HepG2 (cell line): ENCODE results near the gene GTF2H4. TPM values are rescaled to one million over a fixed set of nuclear protein-coding genes. Genes with fewer than 3 reads are reported as not detected.

Source experiments
- GTF3A ChIP-seq: sonication (generic); formaldehyde crosslinking; conservative IDR thresholded peaks from 2 replicates; pipeline ENCODE4 v1.4.0; 2020; ENCODE audit warnings: mild to moderate bottlenecking, missing genetic modification reagents
- HOXD1 ChIP-seq: sonication (generic); formaldehyde crosslinking; IDR thresholded peaks from 2 replicates; pipeline ENCODE4 v1.5.0; 2020; ENCODE audit warnings: missing genetic modification reagents
- KAT7 ChIP-seq: IDR thresholded peaks from 2 replicates; pipeline ENCODE4 v1.6.1; 2018; ENCODE audit warnings: borderline replicate concordance, missing compliant biosample characterization
- KLF6 ChIP-seq: IDR thresholded peaks from 2 replicates; pipeline ENCODE4 v1.8.0; 2016; ENCODE audit warnings: missing biosample characterization, missing genetic modification reagents
- LRRFIP1 ChIP-seq: sonication (generic); formaldehyde crosslinking; conservative IDR thresholded peaks from 2 replicates; pipeline ENCODE4 v1.4.0; 2020; ENCODE audit warnings: missing genetic modification reagents
- MEIS2 ChIP-seq: sonication (generic); formaldehyde crosslinking; IDR thresholded peaks from 2 replicates; pipeline ENCODE4 v1.9.0; 2021; ENCODE audit warnings: mild to moderate bottlenecking, missing genetic modification reagents
- MLLT10 ChIP-seq: sonication (generic); formaldehyde crosslinking; IDR thresholded peaks from 2 replicates; pipeline ENCODE4 v1.4.0; 2020; ENCODE audit warnings: missing genetic modification reagents
- TARDBP ChIP-seq: sonication (generic); formaldehyde crosslinking; IDR thresholded peaks from 2 replicates; pipeline ENCODE4 v1.8.0; 2022; ENCODE audit warnings: mild to moderate bottlenecking, missing genetic modification reagents
- TBX2 ChIP-seq: sonication (generic); formaldehyde crosslinking; IDR thresholded peaks from 2 replicates; pipeline ENCODE4 v1.5.0; 2020; ENCODE audit warnings: missing genetic modification reagents, mild to moderate bottlenecking, borderline replicate concordance
- ZBTB42 ChIP-seq: sonication (generic); formaldehyde crosslinking; IDR thresholded peaks from 2 replicates; pipeline ENCODE4 v1.5.0; 2020; ENCODE audit warnings: mild to moderate bottlenecking, missing genetic modification reagents
- ZFX ChIP-seq: sonication (generic); formaldehyde crosslinking; IDR thresholded peaks from 2 replicates; pipeline ENCODE4 v1.4.0; 2020; ENCODE audit warnings: mild to moderate bottlenecking, low read depth, missing genetic modification reagents, moderate library complexity
- ZNF138 ChIP-seq: sonication (generic); formaldehyde crosslinking; IDR thresholded peaks from 2 replicates; pipeline ENCODE4 v1.5.0; 2020; ENCODE audit warnings: mild to moderate bottlenecking, low read depth, missing genetic modification reagents
- ZNF33A ChIP-seq: sonication (generic); formaldehyde crosslinking; IDR thresholded peaks from 2 replicates; pipeline ENCODE4 v1.5.1; 2020; ENCODE audit warnings: missing genetic modification reagents, mild to moderate bottlenecking, moderate library complexity, borderline replicate concordance
- polyA plus RNA-seq, 8 experiments: library from polyadenylated mRNA; depleted of rRNA in 3 of 8; stranded (reverse) in 7 of 8; unstranded in 1 of 8; fragments of >200 nt; fragmentation: Illumina TruSeq in 4 of 8; extraction: Trizol in 4 of 8; gene quantifications; 2 replicates each; pipeline versions ENCODE4 v1.2.1 to v1.2.3, GENCODE V29; 2011 to 2016; ENCODE audit warnings: low read depth in 4 of 8, missing spikeins in 1 of 8, mixed read lengths in 1 of 8; ENCODE audit not compliant: insufficient read depth in 1 of 8
- total RNA-seq, 5 experiments: library from RNA; depleted of rRNA; stranded (reverse); fragments of >200 nt; fragmentation: Illumina TruSeq; extraction: Trizol; gene quantifications; 2 replicates each; pipeline ENCODE4 v1.2.3, GENCODE V29; 2016; ENCODE audit warnings: low read depth in 1 of 5
- TF ChIP-seq, protein P1 (sequence below): sonication (generic); formaldehyde crosslinking; IDR thresholded peaks from 2 replicates; pipeline ENCODE4 v1.4.0; 2020; ENCODE audit warnings: low read depth, missing genetic modification reagents
- TF ChIP-seq, protein P2 (sequence below): sonication (generic); formaldehyde crosslinking; IDR thresholded peaks from 2 replicates; pipeline ENCODE4 v1.8.1; 2022; ENCODE audit warnings: low read depth, mild to moderate bottlenecking, missing genetic modification reagents
- TF ChIP-seq, protein P3 (sequence below): sonication (generic); formaldehyde crosslinking; IDR thresholded peaks from 2 replicates; pipeline ENCODE4 v1.4.0; 2020; ENCODE audit warnings: mild to moderate bottlenecking, missing genetic modification reagents

The GTF2H4 gene
- total and polyA plus RNA-seq, 2 of the 13 experiments (the other 11 are each of a cell fraction or from before 2014, with no cell fraction given) = 15.9 to 49.3 TPM

DNA sequence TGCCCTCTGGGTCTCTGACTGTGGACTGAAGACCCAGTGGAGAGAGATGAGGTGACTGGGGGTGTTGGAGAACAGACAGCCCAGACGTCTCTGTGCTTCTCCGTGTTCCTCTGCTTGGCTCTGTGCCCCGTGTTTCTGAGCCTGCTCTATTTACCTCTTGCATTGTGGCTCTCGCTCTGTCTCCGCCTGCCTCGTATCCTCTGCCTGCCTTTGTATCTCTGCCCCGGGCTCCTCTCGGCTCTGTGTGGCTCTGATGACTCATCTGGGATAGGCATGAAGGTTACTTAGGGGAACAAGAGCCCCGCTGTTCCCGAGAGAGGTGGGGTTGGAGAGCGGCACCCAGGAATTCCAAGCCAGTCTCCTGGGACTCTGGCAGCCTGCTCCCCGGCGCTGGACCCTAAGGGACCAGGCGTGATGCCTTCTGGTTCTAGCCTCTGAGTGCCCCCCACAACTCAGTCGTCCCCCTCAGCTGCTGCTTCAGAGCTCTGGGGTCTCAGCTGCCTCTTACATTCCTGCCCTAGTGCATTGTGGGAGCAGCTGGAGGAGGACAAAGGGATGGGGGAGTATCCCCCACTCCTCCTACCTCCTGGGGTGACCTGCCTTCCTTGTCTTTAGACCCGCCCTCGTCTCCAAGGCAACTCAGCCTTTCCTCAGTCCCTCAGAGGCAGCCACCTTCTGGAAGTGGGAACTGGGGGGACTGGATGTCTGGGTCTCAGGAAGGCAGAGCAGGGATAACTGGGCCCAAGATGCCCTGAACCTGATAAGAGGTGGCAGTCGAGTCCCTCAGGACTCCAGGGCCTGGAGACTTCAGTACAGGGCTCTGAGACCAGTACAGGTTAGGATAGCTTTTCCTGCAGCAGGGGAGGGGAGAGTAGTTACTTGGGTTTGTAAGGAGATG lies 21.8 kb upstream of the GTF2H4 start (continued):
- TF ChIP-seq LRRFIP1 = no peak
- TF ChIP-seq MEIS2 = no peak
- TF ChIP-seq TARDBP (CRISPR knock-in tag) = no peak
- TF ChIP-seq, protein P1, sequence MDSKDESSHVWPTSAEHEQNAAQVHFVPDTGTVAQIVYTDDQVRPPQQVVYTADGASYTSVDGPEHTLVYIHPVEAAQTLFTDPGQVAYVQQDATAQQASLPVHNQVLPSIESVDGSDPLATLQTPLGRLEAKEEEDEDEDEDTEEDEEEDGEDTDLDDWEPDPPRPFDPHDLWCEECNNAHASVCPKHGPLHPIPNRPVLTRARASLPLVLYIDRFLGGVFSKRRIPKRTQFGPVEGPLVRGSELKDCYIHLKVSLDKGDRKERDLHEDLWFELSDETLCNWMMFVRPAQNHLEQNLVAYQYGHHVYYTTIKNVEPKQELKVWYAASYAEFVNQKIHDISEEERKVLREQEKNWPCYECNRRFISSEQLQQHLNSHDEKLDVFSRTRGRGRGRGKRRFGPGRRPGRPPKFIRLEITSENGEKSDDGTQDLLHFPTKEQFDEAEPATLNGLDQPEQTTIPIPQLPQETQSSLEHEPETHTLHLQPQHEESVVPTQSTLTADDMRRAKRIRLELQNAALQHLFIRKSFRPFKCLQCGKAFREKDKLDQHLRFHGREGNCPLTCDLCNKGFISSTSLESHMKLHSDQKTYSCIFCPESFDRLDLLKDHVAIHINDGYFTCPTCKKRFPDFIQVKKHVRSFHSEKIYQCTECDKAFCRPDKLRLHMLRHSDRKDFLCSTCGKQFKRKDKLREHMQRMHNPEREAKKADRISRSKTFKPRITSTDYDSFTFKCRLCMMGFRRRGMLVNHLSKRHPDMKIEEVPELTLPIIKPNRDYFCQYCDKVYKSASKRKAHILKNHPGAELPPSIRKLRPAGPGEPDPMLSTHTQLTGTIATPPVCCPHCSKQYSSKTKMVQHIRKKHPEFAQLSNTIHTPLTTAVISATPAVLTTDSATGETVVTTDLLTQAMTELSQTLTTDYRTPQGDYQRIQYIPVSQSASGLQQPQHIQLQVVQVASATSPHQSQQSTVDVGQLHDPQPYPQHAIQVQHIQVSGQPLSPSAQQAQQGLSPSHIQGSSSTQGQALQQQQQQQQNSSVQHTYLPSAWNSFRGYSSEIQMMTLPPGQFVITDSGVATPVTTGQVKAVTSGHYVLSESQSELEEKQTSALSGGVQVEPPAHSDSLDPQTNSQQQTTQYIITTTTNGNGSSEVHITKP (CRISPR knock-in tag) = no peak
- no peak; the same call in none of the 2 replicates for TF ChIP-seq TBX2 (CRISPR knock-in tag)
- TF ChIP-seq ZNF33A = no peak
- peak; percentile 76; the same call in 1 of the 2 replicates for TF ChIP-seq GTF3A (CRISPR knock-in tag)
- TF ChIP-seq, protein P2, sequence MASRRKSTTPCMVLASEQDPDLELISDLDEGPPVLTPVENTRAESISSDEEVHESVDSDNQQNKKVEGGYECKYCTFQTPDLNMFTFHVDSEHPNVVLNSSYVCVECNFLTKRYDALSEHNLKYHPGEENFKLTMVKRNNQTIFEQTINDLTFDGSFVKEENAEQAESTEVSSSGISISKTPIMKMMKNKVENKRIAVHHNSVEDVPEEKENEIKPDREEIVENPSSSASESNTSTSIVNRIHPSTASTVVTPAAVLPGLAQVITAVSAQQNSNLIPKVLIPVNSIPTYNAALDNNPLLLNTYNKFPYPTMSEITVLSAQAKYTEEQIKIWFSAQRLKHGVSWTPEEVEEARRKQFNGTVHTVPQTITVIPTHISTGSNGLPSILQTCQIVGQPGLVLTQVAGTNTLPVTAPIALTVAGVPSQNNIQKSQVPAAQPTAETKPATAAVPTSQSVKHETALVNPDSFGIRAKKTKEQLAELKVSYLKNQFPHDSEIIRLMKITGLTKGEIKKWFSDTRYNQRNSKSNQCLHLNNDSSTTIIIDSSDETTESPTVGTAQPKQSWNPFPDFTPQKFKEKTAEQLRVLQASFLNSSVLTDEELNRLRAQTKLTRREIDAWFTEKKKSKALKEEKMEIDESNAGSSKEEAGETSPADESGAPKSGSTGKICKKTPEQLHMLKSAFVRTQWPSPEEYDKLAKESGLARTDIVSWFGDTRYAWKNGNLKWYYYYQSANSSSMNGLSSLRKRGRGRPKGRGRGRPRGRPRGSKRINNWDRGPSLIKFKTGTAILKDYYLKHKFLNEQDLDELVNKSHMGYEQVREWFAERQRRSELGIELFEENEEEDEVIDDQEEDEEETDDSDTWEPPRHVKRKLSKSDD (CRISPR knock-in tag) = no peak
- TF ChIP-seq KLF6 (CRISPR knock-in tag) = 0 out of 2 replicates have a peak, but pooled peaks have one; percentile 69
- peak; percentile 63; the same call in 1 of the 2 replicates for TF ChIP-seq KAT7
- TF ChIP-seq, protein P3, sequence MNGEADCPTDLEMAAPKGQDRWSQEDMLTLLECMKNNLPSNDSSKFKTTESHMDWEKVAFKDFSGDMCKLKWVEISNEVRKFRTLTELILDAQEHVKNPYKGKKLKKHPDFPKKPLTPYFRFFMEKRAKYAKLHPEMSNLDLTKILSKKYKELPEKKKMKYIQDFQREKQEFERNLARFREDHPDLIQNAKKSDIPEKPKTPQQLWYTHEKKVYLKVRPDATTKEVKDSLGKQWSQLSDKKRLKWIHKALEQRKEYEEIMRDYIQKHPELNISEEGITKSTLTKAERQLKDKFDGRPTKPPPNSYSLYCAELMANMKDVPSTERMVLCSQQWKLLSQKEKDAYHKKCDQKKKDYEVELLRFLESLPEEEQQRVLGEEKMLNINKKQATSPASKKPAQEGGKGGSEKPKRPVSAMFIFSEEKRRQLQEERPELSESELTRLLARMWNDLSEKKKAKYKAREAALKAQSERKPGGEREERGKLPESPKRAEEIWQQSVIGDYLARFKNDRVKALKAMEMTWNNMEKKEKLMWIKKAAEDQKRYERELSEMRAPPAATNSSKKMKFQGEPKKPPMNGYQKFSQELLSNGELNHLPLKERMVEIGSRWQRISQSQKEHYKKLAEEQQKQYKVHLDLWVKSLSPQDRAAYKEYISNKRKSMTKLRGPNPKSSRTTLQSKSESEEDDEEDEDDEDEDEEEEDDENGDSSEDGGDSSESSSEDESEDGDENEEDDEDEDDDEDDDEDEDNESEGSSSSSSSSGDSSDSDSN (CRISPR knock-in tag) = peak; percentile 77
- TF ChIP-seq ZNF138 (CRISPR knock-in tag) = peak; percentile 25; the same call in 1 of the 2 replicates
- TF ChIP-seq ZFX (CRISPR knock-in tag) = peak; percentile 29; the same call in 1 of the 2 replicates
- no peak for TF ChIP-seq MLLT10 (CRISPR knock-in tag)
- 0 out of 2 replicates have a peak, but pooled peaks have one; percentile 26 for TF ChIP-seq HOXD1 (CRISPR knock-in tag)
- no peak for TF ChIP-seq ZBTB42 (CRISPR knock-in tag)
